Parathyroid adenoma (tissue), 2 donors: ENCODE results near the gene CYP21A2.

ENCODE experiments used
- H2AFZ ChIP-seq: fragments of 300-600 bp; sonication (generic); one replicate; pipeline ENCODE4 v1.7.0; 2017; ENCODE audit warnings: antibody characterized with exemption, mild to moderate bottlenecking
- H3K27ac ChIP-seq: fragments of 300-600 bp; sonication (generic); one replicate; pipeline ENCODE4 v1.7.0; 2017
- H3K27me3 ChIP-seq: fragments of 300-600 bp; sonication (generic); one replicate; pipeline ENCODE4 v1.7.0; 2017; ENCODE audit warnings: low read length; ENCODE audit not compliant: control insufficient read depth, insufficient read depth
- H3K36me3 ChIP-seq: fragments of 300-600 bp; sonication (generic); one replicate; pipeline ENCODE4 v1.7.0; 2017; ENCODE audit warnings: low read length; ENCODE audit not compliant: control insufficient read depth, insufficient read depth
- H3K4me1 ChIP-seq: fragments of 300-600 bp; sonication (generic); one replicate; pipeline ENCODE4 v1.7.0; 2017; ENCODE audit warnings: control low read depth
- H3K4me2 ChIP-seq: fragments of 300-600 bp; sonication (generic); one replicate; pipeline ENCODE4 v1.7.0; 2017; ENCODE audit warnings: low read length
- H3K4me3 ChIP-seq: fragments of 300-600 bp; sonication (generic); one replicate; pipeline ENCODE4 v1.7.0; 2017; ENCODE audit warnings: low read depth, low read length
- H3K79me2 ChIP-seq: fragments of 300-600 bp; sonication (generic); one replicate; pipeline ENCODE4 v1.7.0; 2017; ENCODE audit warnings: control low read depth
- H3K9ac ChIP-seq: fragments of 300-600 bp; sonication (generic); one replicate; pipeline ENCODE4 v1.7.0; 2017; ENCODE audit warnings: mild to moderate bottlenecking
- H3K9me3 ChIP-seq: fragments of 300-600 bp; sonication (generic); one replicate; pipeline ENCODE4 v1.7.0; 2017; ENCODE audit warnings: low read length; ENCODE audit not compliant: control insufficient read depth
- CTCF ChIP-seq: fragments of 300-600 bp; sonication (generic); IDR thresholded peaks from one replicate; pipeline ENCODE4 v1.7.0; 2017; ENCODE audit warnings: antibody characterized with exemption, mild to moderate bottlenecking
- donor health status: primary hyperparathyroidism.

The CYP21A2 gene

GRCh38 chr6:32081168-32081990, 43.2 kb downstream of the CYP21A2 start:
- Histone ChIP-seq H3K4me1 (no peaks in the 10 kb centered on the region), H3K79me2 (no peaks in the 10 kb centered on the region), H3K4me3 (no peak overlapping the region), H3K36me3 (no peaks in the 10 kb centered on the region), H3K9ac (no peak overlapping the region), H2AFZ (no peak overlapping the region), H3K9me3 (no peaks in the 10 kb centered on the region), H3K4me2 (no peak overlapping the region), H3K27me3 (no peaks in the 10 kb centered on the region), H3K27ac (no peak overlapping the region)
- TF ChIP-seq CTCF = no peak

GRCh38 chr6:32082478-32082877, 44.3 kb downstream of the CYP21A2 start:
- H3K79me2 ChIP-seq = no peaks in the 10 kb centered on the region
- H3K36me3 ChIP-seq = no peaks in the 10 kb centered on the region
- H2AFZ ChIP-seq = no peak overlapping the region
- TF ChIP-seq CTCF = no peak
- no peak overlapping the region for H3K27ac ChIP-seq
- no peaks in the 10 kb centered on the region for H3K9me3 ChIP-seq
- no peaks in the 10 kb centered on the region for H3K27me3 ChIP-seq
- no peak overlapping the region for H3K4me2 ChIP-seq
- no peaks in the 10 kb centered on the region for H3K4me1 ChIP-seq
- no peak overlapping the region for H3K4me3 ChIP-seq
- no peak overlapping the region for H3K9ac ChIP-seq

GRCh38 chr6:32082935-32083334, 44.7 kb downstream of the CYP21A2 start:
- H3K27me3 ChIP-seq = no peaks in the 10 kb centered on the region
- no peaks in the 10 kb centered on the region for H3K79me2 ChIP-seq
- H3K4me2 ChIP-seq = no peak overlapping the region
- no peaks in the 10 kb centered on the region for H3K9me3 ChIP-seq
- H3K4me3 ChIP-seq = no peak overlapping the region
- H3K36me3 ChIP-seq = no peaks in the 10 kb centered on the region
- H3K27ac ChIP-seq = no peak overlapping the region
- TF ChIP-seq CTCF = no peak
- H2AFZ ChIP-seq = no peak overlapping the region
- no peaks in the 10 kb centered on the region for H3K4me1 ChIP-seq
- no peak overlapping the region for H3K9ac ChIP-seq

DNA sequence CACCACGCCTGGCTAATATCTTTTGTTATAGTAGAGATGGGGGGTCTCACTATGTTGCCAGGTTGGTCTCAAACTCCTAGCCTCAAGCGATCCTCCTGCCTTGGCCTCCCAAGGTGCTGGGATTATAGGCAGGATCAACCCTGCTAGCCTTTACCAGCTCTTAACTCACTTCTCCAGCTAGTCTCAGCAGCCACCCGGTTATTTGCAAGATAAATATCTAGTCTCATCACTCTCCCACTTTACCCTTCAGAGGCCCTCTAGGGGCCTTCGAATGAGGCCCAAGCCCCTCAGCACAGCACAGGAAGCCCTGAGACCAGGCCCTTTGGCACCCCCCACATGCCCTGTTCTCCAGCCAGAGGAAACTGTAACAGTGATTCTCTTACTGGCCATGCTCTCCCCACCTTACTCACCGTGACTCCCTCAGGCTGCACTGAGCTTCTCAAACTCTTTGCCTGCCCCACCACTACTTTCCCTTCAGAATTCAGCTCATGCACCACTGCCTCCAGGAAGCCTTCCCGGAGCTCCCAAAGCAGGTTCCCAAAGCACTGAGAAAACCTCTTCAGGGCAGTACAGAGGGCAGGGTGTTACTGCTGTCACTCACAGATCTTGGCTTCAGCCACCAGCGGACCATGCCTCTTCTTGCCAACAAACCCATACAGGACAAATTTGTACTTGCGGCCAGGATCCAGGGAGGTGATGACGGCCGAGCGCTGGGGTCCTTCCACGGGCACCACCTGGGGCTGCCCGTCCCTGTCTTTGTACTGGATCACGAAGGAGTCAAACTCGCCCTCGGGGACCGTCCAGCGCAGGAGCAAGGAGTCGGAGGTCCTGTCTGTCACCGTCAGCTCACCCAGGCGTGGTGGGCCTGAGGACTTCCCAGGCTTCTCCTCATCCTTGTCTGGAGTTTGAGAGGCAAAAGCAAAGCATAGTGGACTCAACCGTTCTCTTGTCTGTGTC, 45.9 kb downstream of the CYP21A2 start:
- Histone ChIP-seq H3K79me2 (no peaks in the 10 kb centered on the region), H3K4me1 (no peaks in the 10 kb centered on the region), H3K9ac (no peak overlapping the region), H3K27ac (no peak overlapping the region), H2AFZ (no peak overlapping the region), H3K4me3 (no peak overlapping the region), H3K27me3 (no peaks in the 10 kb centered on the region), H3K4me2 (no peak overlapping the region), H3K9me3 (no peaks in the 10 kb centered on the region), H3K36me3 (no peaks in the 10 kb centered on the region)
- no peak for TF ChIP-seq CTCF
